SH-SY5Y (cell line): Measurements from ENCODE around the gene MTURN.

Experiments used
- GATA2 ChIP-seq: IDR thresholded peaks from 2 replicates; pipeline ENCODE4 v1.6.1; 2011; ENCODE audit warnings: mild to moderate bottlenecking, low read depth, low read length
- GATA3 ChIP-seq: IDR thresholded peaks from 2 replicates; pipeline ENCODE4 v1.6.1; 2011; ENCODE audit warnings: low read depth, mild to moderate bottlenecking, low read length, moderate library complexity

GRCh38 chr7:30170476-30171205 lies 35.9 kb downstream of the MTURN start:
- TF ChIP-seq GATA2, result no peak
- TF ChIP-seq GATA3, result no peak
